Mesenchymal stem cell (in vitro differentiated cells and primary cell): Measurements from ENCODE around the gene GRID2.

Experiments
- DNase-seq: peaks from one replicate; pipeline ENCODE4 v3.0.0-alpha.2; 2013
- H2AFZ ChIP-seq: one replicate; pipeline ENCODE4 v1.6.1; 2013; ENCODE audit warnings: low read depth, mild to moderate bottlenecking, control low read depth, inconsistent platforms, low read length, moderate library complexity
- H2AK5ac ChIP-seq: 2 replicates; pipeline ENCODE4 v1.6.1; 2013; ENCODE audit warnings: low read length, moderate library complexity, mild to moderate bottlenecking, inconsistent platforms; ENCODE audit not compliant: severe bottlenecking
- H2BK120ac ChIP-seq: one replicate; pipeline ENCODE4 v1.6.1; 2013; ENCODE audit warnings: low read depth, mild to moderate bottlenecking, inconsistent platforms, low read length, moderate library complexity
- H2BK12ac ChIP-seq, 2 experiments: one replicate each; pipeline ENCODE4 v1.6.1; 2013; ENCODE audit warnings: inconsistent platforms in 2 of 2, low read length in 2 of 2, mild to moderate bottlenecking in 2 of 2, moderate library complexity in 2 of 2, control low read depth in 1 of 2
- H2BK15ac ChIP-seq: one replicate; pipeline ENCODE4 v1.6.1; 2013; ENCODE audit warnings: mild to moderate bottlenecking, low read depth, inconsistent platforms; ENCODE audit not compliant: poor library complexity, severe bottlenecking
- H2BK5ac ChIP-seq: 2 replicates; pipeline ENCODE4 v1.6.1; 2013; ENCODE audit warnings: low read depth, mild to moderate bottlenecking, low read length, control low read depth, inconsistent platforms; ENCODE audit not compliant: poor library complexity, severe bottlenecking
- H3K14ac ChIP-seq, 2 experiments: one replicate each; pipeline ENCODE4 v1.6.1; 2013; ENCODE audit warnings: inconsistent platforms in 2 of 2, low read length in 2 of 2, control low read depth in 1 of 2, mild to moderate bottlenecking in 1 of 2, moderate library complexity in 1 of 2
- H3K18ac ChIP-seq, 2 experiments: one replicate each; pipeline ENCODE4 v1.6.1; 2013; ENCODE audit warnings: inconsistent platforms in 2 of 2, low read length in 2 of 2, control low read depth in 1 of 2, low read depth in 1 of 2, mild to moderate bottlenecking in 1 of 2
- H3K23ac ChIP-seq, 2 experiments: one replicate each; pipeline ENCODE4 v1.6.1; 2013; ENCODE audit warnings: inconsistent platforms in 2 of 2, low read length in 2 of 2, mild to moderate bottlenecking in 2 of 2, moderate library complexity in 2 of 2, control low read depth in 1 of 2
- H3K27ac ChIP-seq: 2 replicates; pipeline ENCODE4 v1.5.1; 2013; ENCODE audit warnings: mild to moderate bottlenecking, moderate library complexity, low read length, control low read depth, inconsistent platforms; ENCODE audit not compliant: poor library complexity, severe bottlenecking
- H3K27me3 ChIP-seq, 2 experiments: 2 replicates each; pipeline versions ENCODE4 v1.6.1 to v1.7.0; 2013; ENCODE audit warnings: low read length in 2 of 2, mild to moderate bottlenecking in 2 of 2, moderate library complexity in 2 of 2, control low read depth in 1 of 2, inconsistent platforms in 1 of 2; ENCODE audit not compliant: control insufficient read depth in 1 of 2, insufficient read depth in 1 of 2
- H3K36me3 ChIP-seq, 2 experiments: 2 replicates each; pipeline versions ENCODE4 v1.6.1 to v1.7.0; 2013; ENCODE audit warnings: low read length in 2 of 2, control low read depth in 1 of 2, inconsistent platforms in 1 of 2, low read depth in 1 of 2, mild to moderate bottlenecking in 1 of 2; ENCODE audit not compliant: insufficient read depth in 2 of 2, control insufficient read depth in 1 of 2
- H3K4ac ChIP-seq, 2 experiments: one replicate each; pipeline ENCODE4 v1.6.1; 2013; ENCODE audit warnings: inconsistent platforms in 2 of 2, low read length in 2 of 2, mild to moderate bottlenecking in 2 of 2, moderate library complexity in 2 of 2, control low read depth in 1 of 2, low read depth in 1 of 2
- H3K4me1 ChIP-seq: 2 replicates; pipeline ENCODE4 v1.6.1; 2013; ENCODE audit warnings: low read depth, low read length, control low read depth; ENCODE audit not compliant: control insufficient read depth, insufficient read depth
- H3K4me2 ChIP-seq: 2 replicates; pipeline ENCODE4 v1.6.1; 2013; ENCODE audit warnings: low read length, mild to moderate bottlenecking, inconsistent platforms; ENCODE audit not compliant: poor library complexity, severe bottlenecking
- H3K4me3 ChIP-seq, 2 experiments: 2 replicates each; pipeline versions ENCODE4 v1.5.1 to v1.7.0; 2013; ENCODE audit warnings: low read length in 2 of 2, mild to moderate bottlenecking in 2 of 2, control low read depth in 1 of 2, low read depth in 1 of 2; ENCODE audit not compliant: insufficient read depth in 1 of 2
- H3K79me1 ChIP-seq: replicated peaks from 2 replicates; pipeline ENCODE4 v1.6.1; 2013; ENCODE audit warnings: mild to moderate bottlenecking, control low read depth, low read length, inconsistent platforms; ENCODE audit not compliant: poor library complexity, severe bottlenecking
- H3K9ac ChIP-seq: 2 replicates; pipeline ENCODE4 v1.7.0; 2013; ENCODE audit warnings: mild to moderate bottlenecking, low read length, moderate library complexity
- H3K9me3 ChIP-seq: 2 replicates; pipeline ENCODE4 v1.7.0; 2013; ENCODE audit warnings: mild to moderate bottlenecking, low read length; ENCODE audit not compliant: control insufficient read depth
- H4K8ac ChIP-seq: one replicate; pipeline ENCODE4 v1.6.1; 2013; ENCODE audit warnings: inconsistent platforms, mild to moderate bottlenecking, low read length, moderate library complexity
- H4K91ac ChIP-seq: one replicate; pipeline ENCODE4 v1.6.1; 2013; ENCODE audit warnings: mild to moderate bottlenecking, low read length, inconsistent platforms
- WGBS: methylation state at CpG from one replicate; pipeline ENCODE4 v1.1.7; 2013; ENCODE audit warnings: mixed read lengths; 5-methylcytosine and 5-hydroxymethylcytosine counted together

The GRID2 gene

GRCh38 chr4:92629302-92629701, 325.5 kb downstream of the GRID2 start:
- Histone ChIP-seq H2AFZ (no peak overlapping the region), H2BK120ac (no peak overlapping the region), H3K23ac (no peak overlapping the region), H4K8ac (no peak overlapping the region), H3K27ac (no peak overlapping the region), H3K4me3 (no peak overlapping the region), H3K79me1 (no peaks in the 10 kb centered on the region), H3K4me2 (no peak overlapping the region), H3K9ac (no peak overlapping the region), H3K9me3 (peaks cover 15% of the 10 kb centered on the region), H3K36me3 (no peaks in the 10 kb centered on the region), H2BK15ac (no peak overlapping the region), H3K18ac (no peak overlapping the region), H2BK5ac (no peak overlapping the region), H3K4ac (no peak overlapping the region), H2AK5ac (no peak overlapping the region), H3K14ac (no peak overlapping the region), H3K27me3 (no peaks in the 10 kb centered on the region), H4K91ac (no peak overlapping the region), H3K4me1 (no peaks in the 10 kb centered on the region), H2BK12ac (no peak overlapping the region)
- 100% methylated on average over 1 of the region's 2 CpGs for WGBS
- DNase-seq: no peak

- Histone ChIP-seq H4K8ac (no peak overlapping the region), H3K14ac (no peak overlapping the region), H3K36me3 (no peaks in the 10 kb centered on the region), H3K4me2 (no peak overlapping the region), H2BK5ac (no peak overlapping the region), H3K9ac (no peak overlapping the region), H2AK5ac (no peak overlapping the region), H3K4ac (no peak overlapping the region), H3K79me1 (no peaks in the 10 kb centered on the region), H3K23ac (no peak overlapping the region), H3K9me3 (no peaks in the 10 kb centered on the region), H3K4me1 (no peaks in the 10 kb centered on the region), H4K91ac (no peak overlapping the region), H2AFZ (no peak overlapping the region), H2BK12ac (no peak overlapping the region), H2BK120ac (no peak overlapping the region), H3K18ac (no peak overlapping the region), H2BK15ac (no peak overlapping the region), H3K4me3 (no peak overlapping the region), H3K27ac (no peak overlapping the region), H3K27me3 (no peaks in the 10 kb centered on the region)
- 92% methylated on average over 1 of the region's 3 CpGs for WGBS
- DNase-seq: no peak
These were observed 331.1 kb downstream of the GRID2 start for GRCh38 chr4:92634882-92635281.

- Histone ChIP-seq H2BK12ac (no peak overlapping the region), H2BK120ac (no peak overlapping the region), H3K79me1 (no peaks in the 10 kb centered on the region), H2AFZ (no peak overlapping the region), H3K4me3 (no peak overlapping the region), H3K36me3 (no peaks in the 10 kb centered on the region), H3K27ac (no peak overlapping the region), H3K27me3 (no peaks in the 10 kb centered on the region), H4K8ac (no peak overlapping the region), H3K4me2 (no peak overlapping the region), H3K4ac (no peak overlapping the region), H3K9me3 (no peaks in the 10 kb centered on the region), H3K23ac (no peak overlapping the region), H2AK5ac (no peak overlapping the region), H2BK5ac (no peak overlapping the region), H3K9ac (no peak overlapping the region), H3K18ac (no peak overlapping the region), H3K14ac (no peak overlapping the region), H3K4me1 (no peaks in the 10 kb centered on the region), H4K91ac (no peak overlapping the region), H2BK15ac (no peak overlapping the region)
- peak; percentile 3 for DNase-seq
- WGBS: 74% methylated on average over 4 of the region's 6 CpGs
These were observed 332.5 kb downstream of the GRID2 start for GRCh38 chr4:92636038-92636806.

- Histone ChIP-seq H3K27me3 (no peaks in the 10 kb centered on the region), H3K4me1 (no peaks in the 10 kb centered on the region), H3K4me2 (no peak overlapping the region), H3K18ac (no peak overlapping the region), H2AK5ac (no peak overlapping the region), H3K4ac (no peak overlapping the region), H3K9me3 (no peaks in the 10 kb centered on the region), H2BK5ac (no peak overlapping the region), H4K8ac (no peak overlapping the region), H2BK12ac (no peak overlapping the region), H2BK120ac (no peak overlapping the region), H3K14ac (no peak overlapping the region), H3K23ac (no peak overlapping the region), H3K79me1 (no peaks in the 10 kb centered on the region), H2BK15ac (no peak overlapping the region), H3K27ac (no peak overlapping the region), H3K4me3 (no peak overlapping the region), H3K36me3 (no peaks in the 10 kb centered on the region), H4K91ac (no peak overlapping the region), H2AFZ (no peak overlapping the region), H3K9ac (no peak overlapping the region)
- WGBS: no CpG with 5 or more reads among the region's 3 CpGs
- DNase-seq: no peak
These were observed 337.6 kb downstream of the GRID2 start for GRCh38 chr4:92641409-92641808.
